ENCODE measurements around the gene ATG5. TPM values are rescaled to one million over a fixed set of nuclear protein-coding genes. Genes with fewer than 3 reads are reported as not detected.

The ATG5 gene
- total RNA-seq, 1 experiment from 2014 or later = 51.4 TPM

DNA sequence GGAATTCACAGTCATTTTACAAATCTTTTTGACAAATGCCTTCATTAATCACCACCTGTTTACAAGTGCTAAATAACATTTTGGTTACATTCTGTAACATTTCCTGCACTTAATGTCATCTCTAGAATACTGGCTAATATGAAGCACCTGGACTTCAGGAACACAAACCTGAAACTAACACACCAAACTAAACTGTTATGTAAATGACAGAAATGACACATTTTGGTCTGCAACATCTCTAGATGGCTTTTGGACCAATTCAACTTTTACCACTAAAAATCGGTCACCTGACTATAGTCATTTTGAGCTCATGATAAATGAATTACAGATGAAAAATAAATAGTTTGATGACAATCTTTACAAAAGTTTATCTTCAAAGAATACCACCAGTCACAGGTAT, 80.6 kb downstream of the ATG5 start:
- intact Hi-C loops (cut with micrococcal nuclease; ENCODE audit: unreplicated experiment) (no loop called here), in situ Hi-C loops (cut with HindIII; ENCODE audit: low pct_unique_long_range_greater_than_20kb, low sequenced_read_pairs) (no loop called here)
- no TSS peak for BruUV-seq (replicated peaks)
- Histone ChIP-seq H3K9me3 (ENCODE audit: control insufficient read depth, insufficient read depth, low read depth, low read length) (no peaks in the 10 kb centered on the region), H3K27me3 (ENCODE audit: control insufficient read depth, insufficient read depth, low read length) (no peaks in the 10 kb centered on the region), H3K36me3 (ENCODE audit: control insufficient read depth, insufficient read depth, low read length) (peaks cover 11% of the 10 kb centered on the region), H3K4me3 (ENCODE audit: low read depth in 2 of 2, low read length in 2 of 2) (no peak overlapping the region), H3K27ac (ENCODE audit: low read length) (no peak overlapping the region), H3K4me1 (ENCODE audit: control insufficient read depth, insufficient read depth, low read length) (no peaks in the 10 kb centered on the region)
- no peak for DNase-seq (ENCODE audit: low read depth, low spot score)
- no peak for ATAC-seq
- TF ChIP-seq POLR2AphosphoS5 (IDR thresholded peaks at IDR 0.05; ENCODE audit: low read depth, low read length) = no peak
- TF ChIP-seq SIN3A (IDR thresholded peaks at IDR 0.05; ENCODE audit: borderline replicate concordance, insufficient read depth, low read depth, low read length) = no peak
- TF ChIP-seq, protein P1, sequence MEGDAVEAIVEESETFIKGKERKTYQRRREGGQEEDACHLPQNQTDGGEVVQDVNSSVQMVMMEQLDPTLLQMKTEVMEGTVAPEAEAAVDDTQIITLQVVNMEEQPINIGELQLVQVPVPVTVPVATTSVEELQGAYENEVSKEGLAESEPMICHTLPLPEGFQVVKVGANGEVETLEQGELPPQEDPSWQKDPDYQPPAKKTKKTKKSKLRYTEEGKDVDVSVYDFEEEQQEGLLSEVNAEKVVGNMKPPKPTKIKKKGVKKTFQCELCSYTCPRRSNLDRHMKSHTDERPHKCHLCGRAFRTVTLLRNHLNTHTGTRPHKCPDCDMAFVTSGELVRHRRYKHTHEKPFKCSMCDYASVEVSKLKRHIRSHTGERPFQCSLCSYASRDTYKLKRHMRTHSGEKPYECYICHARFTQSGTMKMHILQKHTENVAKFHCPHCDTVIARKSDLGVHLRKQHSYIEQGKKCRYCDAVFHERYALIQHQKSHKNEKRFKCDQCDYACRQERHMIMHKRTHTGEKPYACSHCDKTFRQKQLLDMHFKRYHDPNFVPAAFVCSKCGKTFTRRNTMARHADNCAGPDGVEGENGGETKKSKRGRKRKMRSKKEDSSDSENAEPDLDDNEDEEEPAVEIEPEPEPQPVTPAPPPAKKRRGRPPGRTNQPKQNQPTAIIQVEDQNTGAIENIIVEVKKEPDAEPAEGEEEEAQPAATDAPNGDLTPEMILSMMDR (IDR thresholded peaks at IDR 0.05) = no peak
- TF ChIP-seq TCF7L2 (IDR thresholded peaks at IDR 0.05; ENCODE audit: low read depth, low read length) = no peak
- TF ChIP-seq, protein P2, sequence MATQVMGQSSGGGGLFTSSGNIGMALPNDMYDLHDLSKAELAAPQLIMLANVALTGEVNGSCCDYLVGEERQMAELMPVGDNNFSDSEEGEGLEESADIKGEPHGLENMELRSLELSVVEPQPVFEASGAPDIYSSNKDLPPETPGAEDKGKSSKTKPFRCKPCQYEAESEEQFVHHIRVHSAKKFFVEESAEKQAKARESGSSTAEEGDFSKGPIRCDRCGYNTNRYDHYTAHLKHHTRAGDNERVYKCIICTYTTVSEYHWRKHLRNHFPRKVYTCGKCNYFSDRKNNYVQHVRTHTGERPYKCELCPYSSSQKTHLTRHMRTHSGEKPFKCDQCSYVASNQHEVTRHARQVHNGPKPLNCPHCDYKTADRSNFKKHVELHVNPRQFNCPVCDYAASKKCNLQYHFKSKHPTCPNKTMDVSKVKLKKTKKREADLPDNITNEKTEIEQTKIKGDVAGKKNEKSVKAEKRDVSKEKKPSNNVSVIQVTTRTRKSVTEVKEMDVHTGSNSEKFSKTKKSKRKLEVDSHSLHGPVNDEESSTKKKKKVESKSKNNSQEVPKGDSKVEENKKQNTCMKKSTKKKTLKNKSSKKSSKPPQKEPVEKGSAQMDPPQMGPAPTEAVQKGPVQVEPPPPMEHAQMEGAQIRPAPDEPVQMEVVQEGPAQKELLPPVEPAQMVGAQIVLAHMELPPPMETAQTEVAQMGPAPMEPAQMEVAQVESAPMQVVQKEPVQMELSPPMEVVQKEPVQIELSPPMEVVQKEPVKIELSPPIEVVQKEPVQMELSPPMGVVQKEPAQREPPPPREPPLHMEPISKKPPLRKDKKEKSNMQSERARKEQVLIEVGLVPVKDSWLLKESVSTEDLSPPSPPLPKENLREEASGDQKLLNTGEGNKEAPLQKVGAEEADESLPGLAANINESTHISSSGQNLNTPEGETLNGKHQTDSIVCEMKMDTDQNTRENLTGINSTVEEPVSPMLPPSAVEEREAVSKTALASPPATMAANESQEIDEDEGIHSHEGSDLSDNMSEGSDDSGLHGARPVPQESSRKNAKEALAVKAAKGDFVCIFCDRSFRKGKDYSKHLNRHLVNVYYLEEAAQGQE (IDR thresholded peaks at IDR 0.05; ENCODE audit: insufficient read depth in 1 of 2, low read depth in 2 of 2, low read length in 1 of 2) = no peak
- ChIA-PET CTCF (no interaction called here), POLR2A (no interaction called here)

DNA sequence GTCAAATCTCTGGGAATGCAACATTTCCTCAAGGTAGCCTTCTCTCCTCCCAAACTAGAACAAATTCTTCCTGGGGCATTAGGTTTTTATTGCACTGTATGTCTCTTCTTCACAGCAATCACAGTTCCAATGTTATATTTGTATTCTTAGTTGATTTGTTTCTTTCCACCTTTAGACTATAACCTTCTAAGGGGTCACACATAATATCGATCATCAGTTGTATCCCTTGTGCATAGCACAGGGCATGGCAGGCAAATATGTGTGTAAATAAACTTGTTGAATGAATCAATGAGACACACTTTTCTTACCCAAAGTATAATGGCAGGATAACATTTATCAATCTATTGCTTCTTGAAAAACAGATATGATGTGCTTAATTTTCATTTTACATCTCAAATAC, 81.0 kb downstream of the ATG5 start:
- no peaks in the 10 kb centered on the region for H3K27me3 ChIP-seq (ENCODE audit: control insufficient read depth, insufficient read depth, low read length)
- H3K27ac ChIP-seq (ENCODE audit: low read length) = no peak overlapping the region
- POLR2A ChIA-PET = no interaction called here
- no peak overlapping the region for H3K4me3 ChIP-seq (ENCODE audit: low read depth in 2 of 2, low read length in 2 of 2)
- H3K36me3 ChIP-seq (ENCODE audit: control insufficient read depth, insufficient read depth, low read length) = peaks cover 11% of the 10 kb centered on the region
- no TSS peak for BruUV-seq (replicated peaks)
- TF ChIP-seq TCF7L2 (IDR thresholded peaks at IDR 0.05; ENCODE audit: low read depth, low read length) (no peak), SIN3A (IDR thresholded peaks at IDR 0.05; ENCODE audit: borderline replicate concordance, insufficient read depth, low read depth, low read length) (no peak), POLR2AphosphoS5 (IDR thresholded peaks at IDR 0.05; ENCODE audit: low read depth, low read length) (no peak)
- TF ChIP-seq, protein P2 (IDR thresholded peaks at IDR 0.05; ENCODE audit: insufficient read depth in 1 of 2, low read depth in 2 of 2, low read length in 1 of 2) = no peak
- TF ChIP-seq, protein P1 (IDR thresholded peaks at IDR 0.05) = no peak
- H3K4me1 ChIP-seq (ENCODE audit: control insufficient read depth, insufficient read depth, low read length) = no peaks in the 10 kb centered on the region
- intact Hi-C loops (cut with micrococcal nuclease; ENCODE audit: unreplicated experiment) (no loop called here), in situ Hi-C loops (cut with HindIII; ENCODE audit: low pct_unique_long_range_greater_than_20kb, low sequenced_read_pairs) (no loop called here)
- no peaks in the 10 kb centered on the region for H3K9me3 ChIP-seq (ENCODE audit: control insufficient read depth, insufficient read depth, low read depth, low read length)
- ATAC-seq = no peak
- CTCF ChIA-PET = no interaction called here
- no peak for DNase-seq (ENCODE audit: low read depth, low spot score)

Measured in Panc1 (cell line).